Esophagus squamous epithelium (tissue), 4 donors: Measurements from ENCODE around the gene CAPN5.

ENCODE experiments used
- POLR2A ChIP-seq, 4 donors: fragments of 450-650 bp; IDR thresholded peaks; one replicate each; pipeline ENCODE4 v1.6.1; 2017; ENCODE audit warnings: antibody characterized with exemption in 4 of 4, mild to moderate bottlenecking in 4 of 4, moderate library complexity in 3 of 4
- TF ChIP-seq, protein P1 (sequence below), 6 experiments: fragments of 450-650 bp in 4 of 6; fragments of 200-600 bp in 2 of 6; sonication (generic) in 2 of 6; IDR thresholded peaks; one replicate each; pipeline ENCODE4 v1.5.1; 2016 to 2019; ENCODE audit warnings: antibody characterized with exemption in 6 of 6, mild to moderate bottlenecking in 4 of 6, moderate library complexity in 4 of 6

DNA sequence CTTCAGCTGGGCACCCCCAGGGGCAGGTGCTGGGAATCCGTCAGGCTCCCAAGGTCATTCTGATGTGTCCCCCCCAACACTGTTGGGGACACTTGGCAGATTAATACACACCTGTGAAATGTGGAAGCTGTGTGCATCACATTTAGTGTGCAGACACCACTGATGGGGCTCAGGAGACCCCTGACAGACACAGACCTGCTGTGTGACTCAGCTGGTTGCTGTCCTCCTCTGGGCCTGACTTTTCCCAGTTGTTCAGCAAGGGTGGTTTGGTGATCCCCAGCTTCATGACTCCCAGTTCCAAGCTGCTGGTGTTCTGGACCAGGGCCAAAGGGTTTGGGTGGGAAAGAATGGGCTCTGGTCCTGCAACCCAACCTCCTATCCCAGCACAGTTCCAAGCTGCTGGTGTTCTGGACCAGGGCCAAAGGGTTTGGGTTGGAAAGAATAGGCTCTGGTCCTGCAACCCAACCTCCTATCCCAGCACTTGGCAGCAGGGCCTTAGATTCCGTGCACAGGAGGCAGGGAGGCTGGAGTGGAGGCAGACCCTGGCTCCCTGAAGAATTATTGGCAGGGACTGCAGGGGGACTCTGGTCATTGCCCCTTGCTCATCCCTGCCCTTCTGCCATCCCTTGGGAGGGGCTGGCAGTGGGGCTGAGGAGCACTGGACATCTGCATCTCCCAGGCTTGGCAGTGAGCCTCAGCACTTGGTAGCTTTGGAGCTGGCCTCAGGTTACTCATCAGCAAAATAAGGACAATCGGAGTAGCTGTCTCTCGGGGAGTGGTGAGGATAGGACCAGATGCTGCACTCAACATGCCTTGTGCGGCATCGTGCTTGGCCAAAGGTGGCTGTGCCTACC lies 27.4 kb downstream of the CAPN5 start:
- no peak for TF ChIP-seq POLR2A (IDR thresholded peaks at IDR 0.05)
- TF ChIP-seq, protein P1, sequence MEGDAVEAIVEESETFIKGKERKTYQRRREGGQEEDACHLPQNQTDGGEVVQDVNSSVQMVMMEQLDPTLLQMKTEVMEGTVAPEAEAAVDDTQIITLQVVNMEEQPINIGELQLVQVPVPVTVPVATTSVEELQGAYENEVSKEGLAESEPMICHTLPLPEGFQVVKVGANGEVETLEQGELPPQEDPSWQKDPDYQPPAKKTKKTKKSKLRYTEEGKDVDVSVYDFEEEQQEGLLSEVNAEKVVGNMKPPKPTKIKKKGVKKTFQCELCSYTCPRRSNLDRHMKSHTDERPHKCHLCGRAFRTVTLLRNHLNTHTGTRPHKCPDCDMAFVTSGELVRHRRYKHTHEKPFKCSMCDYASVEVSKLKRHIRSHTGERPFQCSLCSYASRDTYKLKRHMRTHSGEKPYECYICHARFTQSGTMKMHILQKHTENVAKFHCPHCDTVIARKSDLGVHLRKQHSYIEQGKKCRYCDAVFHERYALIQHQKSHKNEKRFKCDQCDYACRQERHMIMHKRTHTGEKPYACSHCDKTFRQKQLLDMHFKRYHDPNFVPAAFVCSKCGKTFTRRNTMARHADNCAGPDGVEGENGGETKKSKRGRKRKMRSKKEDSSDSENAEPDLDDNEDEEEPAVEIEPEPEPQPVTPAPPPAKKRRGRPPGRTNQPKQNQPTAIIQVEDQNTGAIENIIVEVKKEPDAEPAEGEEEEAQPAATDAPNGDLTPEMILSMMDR (IDR thresholded peaks at IDR 0.05): no peak
